SK-N-SH treated with all-trans-retinoic acid at 6 μM for 48 hours (cell line): ENCODE data around the gene RAB38.

ENCODE experiments used
- ATAC-seq: fragments of 200-7000 bp; cut with Tn5 transposase; 3 replicates; pipeline ENCODE4 v1.9.1; 2020; ENCODE audit warnings: mild to moderate bottlenecking, moderate library complexity
- ARNTL ChIP-seq: fragments of 450-650 bp; formaldehyde crosslinking; IDR thresholded peaks from 2 replicates; pipeline ENCODE4 v1.5.0; 2020; ENCODE audit warnings: low read depth, mild to moderate bottlenecking, moderate library complexity, borderline replicate concordance
- BACH2 ChIP-seq: fragments of 250-450 bp; sonication (Bioruptor Pico); IDR thresholded peaks from 2 replicates; pipeline ENCODE4 v1.9.0; 2021; ENCODE audit warnings: mild to moderate bottlenecking, borderline replicate concordance
- CSDC2 ChIP-seq: fragments of 250-450 bp; sonication (Bioruptor Pico); IDR thresholded peaks from 2 replicates; pipeline ENCODE4 v1.5.0; 2020; ENCODE audit warnings: mild to moderate bottlenecking, moderate library complexity
- GLIS3 ChIP-seq: fragments of 250-450 bp; sonication (Bioruptor Pico); IDR thresholded peaks from 2 replicates; pipeline ENCODE4 v1.5.0; 2020; ENCODE audit warnings: mild to moderate bottlenecking, moderate library complexity
- ISL1 ChIP-seq: fragments of 250-450 bp; sonication (Bioruptor Pico); IDR thresholded peaks from 2 replicates; pipeline ENCODE4 v2.1.2; 2022; ENCODE audit warnings: mild to moderate bottlenecking, moderate library complexity
- OSR1 ChIP-seq: fragments of 250-450 bp; sonication (Bioruptor Pico); IDR thresholded peaks from 2 replicates; pipeline ENCODE4 v1.8.0; 2022; ENCODE audit warnings: moderate library complexity, mild to moderate bottlenecking, inconsistent platforms
- PPARA ChIP-seq: fragments of 250-450 bp; sonication (Bioruptor Pico); IDR thresholded peaks from 2 replicates; pipeline ENCODE4 v1.5.0; 2020; ENCODE audit warnings: mild to moderate bottlenecking, borderline replicate concordance
- RARB ChIP-seq: fragments of 250-450 bp; sonication (Bioruptor Pico); IDR thresholded peaks from 2 replicates; pipeline ENCODE4 v1.8.0; 2021; ENCODE audit warnings: mild to moderate bottlenecking, moderate library complexity
- TCF4 ChIP-seq: fragments of 250-450 bp; sonication (Bioruptor Pico); IDR thresholded peaks from 2 replicates; pipeline ENCODE4 v1.8.0; 2021; ENCODE audit warnings: mild to moderate bottlenecking, moderate library complexity, borderline replicate concordance
- TOX ChIP-seq: fragments of 250-450 bp; sonication (Bioruptor Pico); IDR thresholded peaks from 2 replicates; pipeline ENCODE4 v1.8.0; 2021; ENCODE audit warnings: mild to moderate bottlenecking, moderate library complexity, borderline replicate concordance
- ZC3H10 ChIP-seq: fragments of 250-450 bp; sonication (Bioruptor Pico); IDR thresholded peaks from 2 replicates; pipeline ENCODE4 v1.5.1; 2021; ENCODE audit warnings: mild to moderate bottlenecking, moderate library complexity
- ZFP3 ChIP-seq: fragments of 250-450 bp; sonication (Bioruptor Pico); IDR thresholded peaks from 2 replicates; pipeline ENCODE4 v1.5.0; 2020; ENCODE audit warnings: mild to moderate bottlenecking, moderate library complexity
- ZFP30 ChIP-seq: fragments of 450-650 bp; formaldehyde crosslinking; IDR thresholded peaks from 2 replicates; pipeline ENCODE4 v1.5.0; 2022; ENCODE audit warnings: mild to moderate bottlenecking, moderate library complexity
- ZNF70 ChIP-seq: fragments of 450-650 bp; formaldehyde crosslinking; IDR thresholded peaks from 2 replicates; pipeline ENCODE4 v1.5.0; 2020; ENCODE audit warnings: mild to moderate bottlenecking, moderate library complexity
- ZNF8 ChIP-seq: fragments of 450-650 bp; formaldehyde crosslinking; IDR thresholded peaks from 2 replicates; pipeline ENCODE4 v1.5.0; 2020; ENCODE audit warnings: mild to moderate bottlenecking, moderate library complexity
- TF ChIP-seq, protein P1 (sequence below): fragments of 250-450 bp; sonication (Bioruptor Pico); IDR thresholded peaks from 2 replicates; pipeline ENCODE4 v1.5.1; 2021; ENCODE audit warnings: mild to moderate bottlenecking, moderate library complexity
- TF ChIP-seq, protein P2 (sequence below): fragments of 250-450 bp; sonication (Bioruptor Pico); IDR thresholded peaks from 2 replicates; pipeline ENCODE4 v1.5.0; 2020; ENCODE audit warnings: mild to moderate bottlenecking, moderate library complexity
- TF ChIP-seq, protein P3 (sequence below): fragments of 250-450 bp; sonication (Bioruptor Pico); IDR thresholded peaks from 2 replicates; pipeline ENCODE4 v1.8.0; 2021; ENCODE audit warnings: low read depth, mild to moderate bottlenecking, moderate library complexity, borderline replicate concordance
- TF ChIP-seq, protein P4 (sequence below): fragments of 250-450 bp; sonication (Bioruptor Pico); IDR thresholded peaks from 2 replicates; pipeline ENCODE4 v1.5.1; 2020; ENCODE audit warnings: low read depth, mild to moderate bottlenecking, moderate library complexity
- TF ChIP-seq, protein P5 (sequence below): fragments of 250-450 bp; sonication (Bioruptor Pico); IDR thresholded peaks from 2 replicates; pipeline ENCODE4 v1.8.0; 2020; ENCODE audit warnings: mild to moderate bottlenecking, moderate library complexity, borderline replicate concordance

RAB38 gene

DNA sequence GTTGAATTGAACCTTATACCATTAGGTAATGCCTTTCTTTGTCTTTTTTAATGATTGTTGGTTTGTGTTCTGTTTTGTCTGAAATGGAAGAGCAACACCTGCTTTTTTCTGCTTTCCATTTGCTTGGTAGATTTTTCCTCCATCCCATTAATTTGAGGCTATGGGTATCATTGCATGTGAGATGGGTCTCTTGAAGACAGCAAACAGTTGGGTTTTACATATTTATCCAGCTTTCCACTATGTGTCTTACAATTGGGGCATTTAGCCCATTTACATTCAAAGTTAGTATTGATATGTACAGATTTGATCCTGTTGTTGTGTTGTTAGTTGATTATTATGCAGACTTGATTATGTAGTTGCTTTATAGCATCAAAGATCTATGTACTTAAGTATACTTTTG lies 21.1 kb upstream of the RAB38 start:
- ATAC-seq: no peak
- no peak for TF ChIP-seq ZC3H10
- TF ChIP-seq ZFP30 (CRISPR knock-in tag): peak; percentile 73

DNA sequence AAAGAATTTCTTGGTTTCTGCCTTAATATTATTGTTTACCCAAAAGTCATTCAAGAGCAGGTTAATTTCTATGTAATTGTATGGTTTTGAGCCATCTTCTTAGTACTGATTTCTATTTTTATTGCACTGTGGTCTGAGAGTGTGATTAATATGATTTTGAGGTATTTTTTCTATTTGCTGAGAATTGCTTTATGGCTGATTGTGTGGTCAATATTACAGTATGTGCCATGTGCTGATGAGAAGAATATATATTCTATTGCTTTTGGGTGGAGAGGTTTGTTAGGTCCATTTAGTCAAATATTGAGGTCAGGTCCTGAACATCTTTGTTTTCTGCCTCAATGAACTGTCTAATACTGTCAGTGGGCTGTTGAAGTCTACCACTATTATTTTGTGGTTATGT lies 20.7 kb upstream of the RAB38 start:
- TF ChIP-seq, protein P1, sequence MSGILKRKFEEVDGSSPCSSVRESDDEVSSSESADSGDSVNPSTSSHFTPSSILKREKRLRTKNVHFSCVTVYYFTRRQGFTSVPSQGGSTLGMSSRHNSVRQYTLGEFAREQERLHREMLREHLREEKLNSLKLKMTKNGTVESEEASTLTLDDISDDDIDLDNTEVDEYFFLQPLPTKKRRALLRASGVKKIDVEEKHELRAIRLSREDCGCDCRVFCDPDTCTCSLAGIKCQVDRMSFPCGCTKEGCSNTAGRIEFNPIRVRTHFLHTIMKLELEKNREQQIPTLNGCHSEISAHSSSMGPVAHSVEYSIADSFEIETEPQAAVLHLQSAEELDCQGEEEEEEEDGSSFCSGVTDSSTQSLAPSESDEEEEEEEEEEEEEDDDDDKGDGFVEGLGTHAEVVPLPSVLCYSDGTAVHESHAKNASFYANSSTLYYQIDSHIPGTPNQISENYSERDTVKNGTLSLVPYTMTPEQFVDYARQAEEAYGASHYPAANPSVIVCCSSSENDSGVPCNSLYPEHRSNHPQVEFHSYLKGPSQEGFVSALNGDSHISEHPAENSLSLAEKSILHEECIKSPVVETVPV: no peak
- TF ChIP-seq TCF4 (no peak), ZNF8 (CRISPR knock-in tag) (no peak), RARB (CRISPR knock-in tag) (no peak), ISL1 (CRISPR knock-in tag) (no peak), CSDC2 (no peak), BACH2 (CRISPR knock-in tag) (no peak), ARNTL (CRISPR knock-in tag) (no peak), ZFP3 (CRISPR knock-in tag) (no peak), TOX (CRISPR knock-in tag) (no peak)
- TF ChIP-seq, protein P2, sequence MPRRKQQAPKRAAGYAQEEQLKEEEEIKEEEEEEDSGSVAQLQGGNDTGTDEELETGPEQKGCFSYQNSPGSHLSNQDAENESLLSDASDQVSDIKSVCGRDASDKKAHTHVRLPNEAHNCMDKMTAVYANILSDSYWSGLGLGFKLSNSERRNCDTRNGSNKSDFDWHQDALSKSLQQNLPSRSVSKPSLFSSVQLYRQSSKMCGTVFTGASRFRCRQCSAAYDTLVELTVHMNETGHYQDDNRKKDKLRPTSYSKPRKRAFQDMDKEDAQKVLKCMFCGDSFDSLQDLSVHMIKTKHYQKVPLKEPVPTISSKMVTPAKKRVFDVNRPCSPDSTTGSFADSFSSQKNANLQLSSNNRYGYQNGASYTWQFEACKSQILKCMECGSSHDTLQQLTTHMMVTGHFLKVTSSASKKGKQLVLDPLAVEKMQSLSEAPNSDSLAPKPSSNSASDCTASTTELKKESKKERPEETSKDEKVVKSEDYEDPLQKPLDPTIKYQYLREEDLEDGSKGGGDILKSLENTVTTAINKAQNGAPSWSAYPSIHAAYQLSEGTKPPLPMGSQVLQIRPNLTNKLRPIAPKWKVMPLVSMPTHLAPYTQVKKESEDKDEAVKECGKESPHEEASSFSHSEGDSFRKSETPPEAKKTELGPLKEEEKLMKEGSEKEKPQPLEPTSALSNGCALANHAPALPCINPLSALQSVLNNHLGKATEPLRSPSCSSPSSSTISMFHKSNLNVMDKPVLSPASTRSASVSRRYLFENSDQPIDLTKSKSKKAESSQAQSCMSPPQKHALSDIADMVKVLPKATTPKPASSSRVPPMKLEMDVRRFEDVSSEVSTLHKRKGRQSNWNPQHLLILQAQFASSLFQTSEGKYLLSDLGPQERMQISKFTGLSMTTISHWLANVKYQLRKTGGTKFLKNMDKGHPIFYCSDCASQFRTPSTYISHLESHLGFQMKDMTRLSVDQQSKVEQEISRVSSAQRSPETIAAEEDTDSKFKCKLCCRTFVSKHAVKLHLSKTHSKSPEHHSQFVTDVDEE (CRISPR knock-in tag): no peak
- no peak for ATAC-seq

DNA sequence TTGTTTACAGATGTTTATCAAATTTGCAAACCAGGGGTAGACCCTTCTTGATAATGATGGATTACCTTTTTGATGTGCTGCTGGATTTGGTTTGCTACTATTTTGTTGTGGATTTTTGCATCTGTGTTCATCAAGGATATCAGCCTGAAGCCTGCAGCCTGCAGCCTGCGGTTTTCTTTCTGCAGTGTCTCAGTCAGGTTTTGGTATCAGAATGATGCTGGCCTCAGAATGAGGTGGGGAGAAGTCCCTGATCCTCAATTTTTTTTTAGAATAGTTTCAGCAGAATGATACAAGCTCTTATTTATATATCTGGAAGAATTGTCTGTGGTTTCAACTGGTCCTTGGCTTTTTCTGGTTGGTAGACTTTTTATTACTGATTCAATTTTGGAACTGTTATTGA lies 19.7 kb upstream of the RAB38 start:
- no peak for ATAC-seq
- TF ChIP-seq ISL1 (CRISPR knock-in tag): no peak
- no peak for TF ChIP-seq TCF4
- TF ChIP-seq, protein P1: no peak
- no peak for TF ChIP-seq ZFP3 (CRISPR knock-in tag)
- no peak for TF ChIP-seq GLIS3 (CRISPR knock-in tag)
- TF ChIP-seq, protein P3, sequence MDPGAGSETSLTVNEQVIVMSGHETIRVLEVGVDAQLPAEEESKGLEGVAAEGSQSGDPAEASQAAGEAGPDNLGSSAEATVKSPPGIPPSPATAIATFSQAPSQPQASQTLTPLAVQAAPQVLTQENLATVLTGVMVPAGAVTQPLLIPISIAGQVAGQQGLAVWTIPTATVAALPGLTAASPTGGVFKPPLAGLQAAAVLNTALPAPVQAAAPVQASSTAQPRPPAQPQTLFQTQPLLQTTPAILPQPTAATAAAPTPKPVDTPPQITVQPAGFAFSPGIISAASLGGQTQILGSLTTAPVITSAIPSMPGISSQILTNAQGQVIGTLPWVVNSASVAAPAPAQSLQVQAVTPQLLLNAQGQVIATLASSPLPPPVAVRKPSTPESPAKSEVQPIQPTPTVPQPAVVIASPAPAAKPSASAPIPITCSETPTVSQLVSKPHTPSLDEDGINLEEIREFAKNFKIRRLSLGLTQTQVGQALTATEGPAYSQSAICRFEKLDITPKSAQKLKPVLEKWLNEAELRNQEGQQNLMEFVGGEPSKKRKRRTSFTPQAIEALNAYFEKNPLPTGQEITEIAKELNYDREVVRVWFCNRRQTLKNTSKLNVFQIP (CRISPR knock-in tag): no peak
- TF ChIP-seq, protein P4, sequence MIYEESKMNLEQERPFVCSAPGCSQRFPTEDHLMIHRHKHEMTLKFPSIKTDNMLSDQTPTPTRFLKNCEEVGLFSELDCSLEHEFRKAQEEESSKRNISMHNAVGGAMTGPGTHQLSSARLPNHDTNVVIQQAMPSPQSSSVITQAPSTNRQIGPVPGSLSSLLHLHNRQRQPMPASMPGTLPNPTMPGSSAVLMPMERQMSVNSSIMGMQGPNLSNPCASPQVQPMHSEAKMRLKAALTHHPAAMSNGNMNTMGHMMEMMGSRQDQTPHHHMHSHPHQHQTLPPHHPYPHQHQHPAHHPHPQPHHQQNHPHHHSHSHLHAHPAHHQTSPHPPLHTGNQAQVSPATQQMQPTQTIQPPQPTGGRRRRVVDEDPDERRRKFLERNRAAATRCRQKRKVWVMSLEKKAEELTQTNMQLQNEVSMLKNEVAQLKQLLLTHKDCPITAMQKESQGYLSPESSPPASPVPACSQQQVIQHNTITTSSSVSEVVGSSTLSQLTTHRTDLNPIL (CRISPR knock-in tag): no peak
- TF ChIP-seq, protein P5, sequence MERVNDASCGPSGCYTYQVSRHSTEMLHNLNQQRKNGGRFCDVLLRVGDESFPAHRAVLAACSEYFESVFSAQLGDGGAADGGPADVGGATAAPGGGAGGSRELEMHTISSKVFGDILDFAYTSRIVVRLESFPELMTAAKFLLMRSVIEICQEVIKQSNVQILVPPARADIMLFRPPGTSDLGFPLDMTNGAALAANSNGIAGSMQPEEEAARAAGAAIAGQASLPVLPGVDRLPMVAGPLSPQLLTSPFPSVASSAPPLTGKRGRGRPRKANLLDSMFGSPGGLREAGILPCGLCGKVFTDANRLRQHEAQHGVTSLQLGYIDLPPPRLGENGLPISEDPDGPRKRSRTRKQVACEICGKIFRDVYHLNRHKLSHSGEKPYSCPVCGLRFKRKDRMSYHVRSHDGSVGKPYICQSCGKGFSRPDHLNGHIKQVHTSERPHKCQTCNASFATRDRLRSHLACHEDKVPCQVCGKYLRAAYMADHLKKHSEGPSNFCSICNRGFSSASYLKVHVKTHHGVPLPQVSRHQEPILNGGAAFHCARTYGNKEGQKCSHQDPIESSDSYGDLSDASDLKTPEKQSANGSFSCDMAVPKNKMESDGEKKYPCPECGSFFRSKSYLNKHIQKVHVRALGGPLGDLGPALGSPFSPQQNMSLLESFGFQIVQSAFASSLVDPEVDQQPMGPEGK (CRISPR knock-in tag): no peak
- no peak for TF ChIP-seq ZFP30 (CRISPR knock-in tag)
- no peak for TF ChIP-seq RARB (CRISPR knock-in tag)
- TF ChIP-seq ZNF70: no peak
- TF ChIP-seq TOX (CRISPR knock-in tag): no peak
- TF ChIP-seq ARNTL (CRISPR knock-in tag): no peak
- TF ChIP-seq OSR1 (CRISPR knock-in tag): no peak
- TF ChIP-seq, protein P2 (CRISPR knock-in tag): no peak
- TF ChIP-seq PPARA (CRISPR knock-in tag): no peak
- TF ChIP-seq, all 23 proteins: peak for 0
